Gastroesophageal sphincter (tissue), 4 donors: Measurements from ENCODE around the gene TMEM108. TPM values are rescaled to one million over a fixed set of nuclear protein-coding genes. Genes with fewer than 3 reads are reported as not detected.

Experiments
- ATAC-seq: fragments of 150-250 bp; one replicate; pipeline ENCODE4 v1.9.1; 2016; ENCODE audit warnings: mild to moderate bottlenecking, moderate library complexity
- H3K27ac ChIP-seq, 4 donors: fragments of 200-600 bp; sonication (generic) in 3 of 4; 1 replicate in 3 of 4; 2 replicates in 1 of 4; pipeline ENCODE4 v1.5.1; 2016 to 2019
- H3K27me3 ChIP-seq: fragments of 200-600 bp; sonication (generic); one replicate; pipeline ENCODE4 v1.5.1; 2019
- H3K36me3 ChIP-seq, 2 donors: fragments of 200-600 bp; sonication (generic); one replicate each; pipeline ENCODE4 v1.5.1; 2019; ENCODE audit warnings: control low read depth in 1 of 2
- H3K4me1 ChIP-seq, 3 donors: fragments of 200-600 bp; sonication (generic); 1 replicate in 2 of 3; 2 replicates in 1 of 3; pipeline ENCODE4 v1.5.1; 2016 to 2019; ENCODE audit warnings: control low read depth in 2 of 3
- H3K4me3 ChIP-seq, 2 donors: fragments of 200-600 bp; sonication (generic); one replicate each; pipeline ENCODE4 v1.5.1; 2019; ENCODE audit warnings: mild to moderate bottlenecking in 1 of 2, moderate library complexity in 1 of 2
- H3K9me3 ChIP-seq, 3 donors: fragments of 200-600 bp; sonication (generic); one replicate each; pipeline ENCODE4 v1.5.1; 2017 to 2019; ENCODE audit warnings: control low read depth in 2 of 3
- CTCF ChIP-seq, 4 experiments: fragments of 200-600 bp in 2 of 4; fragments of 450-650 bp in 2 of 4; sonication (generic) in 1 of 4; IDR thresholded peaks; one replicate each; pipeline ENCODE4 v1.5.1; 2017 to 2019; ENCODE audit warnings: antibody characterized with exemption in 4 of 4, mild to moderate bottlenecking in 2 of 4, moderate library complexity in 2 of 4
- EP300 ChIP-seq: sonication (generic); formaldehyde crosslinking; IDR thresholded peaks from one replicate; pipeline ENCODE4 v1.6.1; 2017; ENCODE audit warnings: antibody characterized with exemption, mild to moderate bottlenecking
- POLR2A ChIP-seq, 2 donors: fragments of 450-650 bp; IDR thresholded peaks; one replicate each; pipeline ENCODE4 v1.6.1; 2017; ENCODE audit warnings: antibody characterized with exemption in 2 of 2, mild to moderate bottlenecking in 2 of 2, moderate library complexity in 1 of 2
- POLR2AphosphoS5 ChIP-seq: sonication (generic); formaldehyde crosslinking; IDR thresholded peaks from one replicate; pipeline ENCODE4 v1.6.1; 2017; ENCODE audit warnings: antibody characterized with exemption
- WGBS, 2 donors: methylation state at CpG; one replicate each; pipeline ENCODE4 v1.1.5; 2018; ENCODE audit warnings: low coverage in 1 of 2; 5-methylcytosine and 5-hydroxymethylcytosine counted together
- total RNA-seq, 4 donors: library from RNA; depleted of rRNA; stranded (reverse); fragments of >200 nt; gene quantifications; one replicate each; pipeline ENCODE4 v1.1.0, GENCODE V29; 2016

The TMEM108 gene
- total RNA-seq, 4 donors from 2014 or later, result 2.7 to 7.3 (median 4.1) TPM

- ATAC-seq, result no peak
- Histone ChIP-seq H3K4me3 (no peak overlapping the region), H3K36me3 (no peaks in the 10 kb centered on the region), H3K9me3 (no peaks in the 10 kb centered on the region), H3K27ac (no peak overlapping the region), H3K4me1 (no peaks in the 10 kb centered on the region), H3K27me3 (no peaks in the 10 kb centered on the region)
- WGBS, 2 donors, result 72 to 94% methylated on average over 2 of the region's 2 CpGs
- TF ChIP-seq CTCF (IDR thresholded peaks at IDR 0.05) (no peak), POLR2A (IDR thresholded peaks at IDR 0.05) (no peak), POLR2AphosphoS5 (no peak), EP300 (no peak)
Observed at GRCh38 chr3:133191818-133192217, 153.6 kb downstream of the TMEM108 start.

- Histone ChIP-seq H3K27ac (no peak overlapping the region), H3K27me3 (no peaks in the 10 kb centered on the region), H3K36me3 (no peaks in the 10 kb centered on the region), H3K4me1 (no peaks in the 10 kb centered on the region), H3K4me3 (no peak overlapping the region), H3K9me3 (no peaks in the 10 kb centered on the region)
- WGBS, 2 donors, result 76 to 83% methylated on average over 7 to 9 of the region's 9 CpGs
- TF ChIP-seq POLR2A (IDR thresholded peaks at IDR 0.05) (no peak), CTCF (IDR thresholded peaks at IDR 0.05) (no peak)
- ATAC-seq, result no peak
Observed at GRCh38 chr3:133192363-133192945, 154.3 kb downstream of the TMEM108 start.

- no peak for ATAC-seq
- H3K9me3 ChIP-seq, result no peaks in the 10 kb centered on the region
- no peaks in the 10 kb centered on the region for H3K4me1 ChIP-seq
- no peaks in the 10 kb centered on the region for H3K36me3 ChIP-seq
- no peak overlapping the region for H3K27ac ChIP-seq
- no peak overlapping the region for H3K4me3 ChIP-seq
- TF ChIP-seq POLR2AphosphoS5 (no peak), POLR2A (IDR thresholded peaks at IDR 0.05) (no peak), CTCF (IDR thresholded peaks at IDR 0.05) (no peak), EP300 (no peak)
- no peaks in the 10 kb centered on the region for H3K27me3 ChIP-seq
Observed at GRCh38 chr3:133192967-133193366, 154.8 kb downstream of the TMEM108 start.

- Histone ChIP-seq H3K9me3 (peaks cover 0 to 17% (median 0%) of the 10 kb centered on the region in 3 donors), H3K36me3 (no peaks in the 10 kb centered on the region), H3K27ac (no peak overlapping the region), H3K4me1 (no peaks in the 10 kb centered on the region), H3K4me3 (no peak overlapping the region), H3K27me3 (no peaks in the 10 kb centered on the region)
- TF ChIP-seq EP300 (no peak), POLR2AphosphoS5 (no peak), CTCF (IDR thresholded peaks at IDR 0.05) (no peak), POLR2A (IDR thresholded peaks at IDR 0.05) (no peak)
- 54 to 83% methylated on average over 3 of the region's 3 CpGs for WGBS, 2 donors
- no peak for ATAC-seq
Observed at GRCh38 chr3:133196527-133196926, 158.3 kb downstream of the TMEM108 start.

- WGBS, 2 donors, result 86% methylated on average over 1 of the region's 1 CpG; no CpG with 5 or more reads in 1 of the 2 donors
- Histone ChIP-seq H3K27me3 (no peaks in the 10 kb centered on the region), H3K4me1 (no peaks in the 10 kb centered on the region), H3K4me3 (no peak overlapping the region), H3K27ac (no peak overlapping the region), H3K36me3 (no peaks in the 10 kb centered on the region), H3K9me3 (peaks cover 0 to 18% (median 0%) of the 10 kb centered on the region in 3 donors)
- TF ChIP-seq EP300 (no peak), POLR2A (IDR thresholded peaks at IDR 0.05) (no peak), CTCF (IDR thresholded peaks at IDR 0.05) (no peak), POLR2AphosphoS5 (no peak)
- ATAC-seq, result no peak
Observed at GRCh38 chr3:133197619-133198018, 159.4 kb downstream of the TMEM108 start.
